ENCODE data around the gene GAB2. TPM values are rescaled to one million over a fixed set of nuclear protein-coding genes. Genes with fewer than 3 reads are reported as not detected.

Gene GAB2
- total RNA-seq, 1 experiment from 2014 or later: 3.3 TPM

- Histone ChIP-seq H4K91ac (ENCODE audit: insufficient read length, low read depth, low read length) (no peak overlapping the region), H4K20me1 (ENCODE audit: control insufficient read depth, insufficient read depth, insufficient read length) (no peaks in the 10 kb centered on the region), H3K4me1 (ENCODE audit: insufficient read depth, low read length) (no peaks in the 10 kb centered on the region), H2BK5ac (ENCODE audit: insufficient read length, low read length) (no peak overlapping the region), H3K14ac (ENCODE audit: insufficient read depth, low read length) (no peak overlapping the region), H3T11ph (ENCODE audit: low read length) (no peak overlapping the region), H3K4ac (ENCODE audit: low read depth, low read length) (no peak overlapping the region), H3K23ac (ENCODE audit: insufficient read length, low read depth, low read length) (no peak overlapping the region), H2BK15ac (ENCODE audit: low read depth, low read length) (no peak overlapping the region), H2BK120ac (ENCODE audit: low read depth, low read length, poor library complexity, severe bottlenecking) (no peak overlapping the region), H3K27me3 (ENCODE audit: insufficient read depth, low read length) (no peaks in the 10 kb centered on the region), H4K8ac (replicated peaks; ENCODE audit: insufficient read length, low read depth, low read length) (no peak overlapping the region), H2AK5ac (ENCODE audit: insufficient read length, low read length) (no peak overlapping the region), H3K79me2 (ENCODE audit: insufficient read depth, low read length) (no peaks in the 10 kb centered on the region), H3K23me2 (ENCODE audit: insufficient read length, low read depth, low read length, poor library complexity, severe bottlenecking) (no peaks in the 10 kb centered on the region), H3K27ac (ENCODE audit: insufficient read length, low read depth, low read length) (no peak overlapping the region), H3K9ac (ENCODE audit: extremely low read depth, insufficient read length, low read length) (no peak overlapping the region), H4K5ac (ENCODE audit: insufficient read length, low read depth, low read length) (no peak overlapping the region), H2BK20ac (ENCODE audit: low read depth, low read length, poor library complexity, severe bottlenecking) (no peak overlapping the region), H3K9me3 (ENCODE audit: control insufficient read depth, low read depth, low read length) (no peaks in the 10 kb centered on the region), H3K4me2 (ENCODE audit: insufficient read depth, insufficient read length, low read length) (no peak overlapping the region), H3K18ac (ENCODE audit: insufficient read length, low read depth, low read length) (no peak overlapping the region), H3K79me1 (ENCODE audit: insufficient read depth, low read depth, low read length, poor library complexity, severe bottlenecking) (no peaks in the 10 kb centered on the region), H2AFZ (ENCODE audit: low read length) (no peak overlapping the region), H3K56ac (ENCODE audit: insufficient read length, low read depth, low read length) (no peak overlapping the region), H2BK12ac (ENCODE audit: insufficient read length, low read depth, low read length) (no peak overlapping the region)
- Mint-ChIP-seq H3K36me3 (ENCODE audit: insufficient read depth in 1 of 3, low read depth in 3 of 3) (peaks cover 11 to 27% (median 18%) of the 10 kb centered on the region in 3 experiments; a peak in 6 of 7 replicates), H3K27me3 (ENCODE audit: low read depth) (no peaks in the 10 kb centered on the region; the same call in 1 of the 2 replicates), H3K4me3 (no peak overlapping the region), H3K9me3 (no peaks in the 10 kb centered on the region), H3K27ac (peak overlapping the region in 2 of 3 experiments; percentile 42 to 68; a peak in 3 of 7 replicates), H3K4me1 (peaks cover 3 to 5% of the 10 kb centered on the region in 2 experiments; a peak in 2 of 4 replicates)
- no CpG with 5 or more reads among the region's 16 CpGs for WGBS (ENCODE audit: extremely low coverage, insufficient read length, low lambda C conversion rate)
- no peak for TF ChIP-seq CTCF (conservative IDR thresholded peaks at IDR 0.05)
- no peak for DNase-seq
Observed at GRCh38 chr11:78208257-78209165, 209.1 kb downstream of the GAB2 start.

Measured in H9 (cell line).